Measurements from ENCODE around the gene ELF1. TPM values are rescaled to one million over a fixed set of nuclear protein-coding genes. Genes with fewer than 3 reads are reported as not detected.

The ELF1 gene
- total RNA-seq, 2 donors from 2014 or later: 108 to 123 TPM

GRCh38 chr13:40983725-40984667 lies 35.1 kb downstream of the ELF1 start:
- Histone ChIP-seq H3K4me3 (peak overlapping the region in 1 of 2 donors; percentile 2), H3K4me1 (replicated peaks) (peaks cover 11% of the 10 kb centered on the region), H3K27me3 (replicated peaks; ENCODE audit: insufficient read depth) (no peaks in the 10 kb centered on the region), H3K36me3 (no peaks in the 10 kb centered on the region), H3K9me3 (no peaks in the 10 kb centered on the region), H3K27ac (peak overlapping the region; percentile 63 to 78)
- TF ChIP-seq POLR2A (IDR thresholded peaks at IDR 0.05) (no peak), POLR2AphosphoS5 (IDR thresholded peaks at IDR 0.05) (no peak), CTCF (IDR thresholded peaks at IDR 0.05) (no peak)
- 75% methylated on average over 4 of the region's 4 CpGs for WGBS
- intact Hi-C loops (cut with DNase I): no loop called here
- DNase-seq (ENCODE audit: low spot score): no peak

GRCh38 chr13:40983259-40983658 lies 35.9 kb downstream of the ELF1 start:
- Histone ChIP-seq H3K36me3 (no peaks in the 10 kb centered on the region), H3K27ac (peak overlapping the region; percentile 63 to 78), H3K4me3 (no peak overlapping the region), H3K27me3 (replicated peaks; ENCODE audit: insufficient read depth) (no peaks in the 10 kb centered on the region), H3K4me1 (replicated peaks) (peaks cover 15% of the 10 kb centered on the region), H3K9me3 (no peaks in the 10 kb centered on the region)
- intact Hi-C loops (cut with DNase I): no loop called here
- WGBS: 39% methylated on average over 2 of the region's 2 CpGs
- no peak for DNase-seq (ENCODE audit: low spot score)
- TF ChIP-seq POLR2AphosphoS5 (IDR thresholded peaks at IDR 0.05) (no peak), CTCF (IDR thresholded peaks at IDR 0.05) (no peak), POLR2A (IDR thresholded peaks at IDR 0.05) (no peak)

DNA sequence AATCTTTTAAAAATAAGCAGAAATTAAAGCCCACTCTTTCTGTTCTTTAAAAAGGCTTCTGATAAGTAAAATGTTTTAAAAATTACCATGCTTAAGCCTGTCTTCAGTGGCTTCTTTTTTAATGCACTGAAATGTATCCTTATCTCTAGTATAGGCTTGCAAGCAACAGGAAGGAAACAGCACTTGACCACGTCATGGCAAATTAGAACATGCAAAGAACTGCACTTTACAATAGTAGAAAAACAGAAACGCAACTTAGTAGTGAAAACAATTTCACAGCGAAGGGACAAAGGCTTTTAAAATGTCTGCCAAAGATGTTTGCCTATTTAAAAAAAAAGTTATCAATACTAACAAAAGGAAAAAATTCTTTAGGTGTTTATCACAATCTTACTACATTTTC lies 36.3 kb downstream of the ELF1 start:
- intact Hi-C loops (cut with DNase I): no loop called here
- peak overlapping the region; percentile 63 to 78 for H3K27ac ChIP-seq
- peaks cover 15% of the 10 kb centered on the region for H3K4me1 ChIP-seq (replicated peaks)
- H3K27me3 ChIP-seq (replicated peaks; ENCODE audit: insufficient read depth): no peaks in the 10 kb centered on the region
- H3K36me3 ChIP-seq: no peaks in the 10 kb centered on the region
- DNase-seq (ENCODE audit: low spot score): peak; percentile 52
- WGBS: 10% methylated on average over 3 of the region's 3 CpGs
- no peaks in the 10 kb centered on the region for H3K9me3 ChIP-seq
- H3K4me3 ChIP-seq: no peak overlapping the region
- peak; percentile 25 for TF ChIP-seq POLR2A (IDR thresholded peaks at IDR 0.05)
- no peak for TF ChIP-seq CTCF (IDR thresholded peaks at IDR 0.05)
- peak; percentile 83 for TF ChIP-seq POLR2AphosphoS5 (IDR thresholded peaks at IDR 0.05)

- WGBS: 67% methylated on average over 4 of the region's 4 CpGs
- Histone ChIP-seq H3K4me3 (no peak overlapping the region), H3K9me3 (no peaks in the 10 kb centered on the region), H3K27ac (peak overlapping the region; percentile 63 to 78), H3K4me1 (replicated peaks) (peaks cover 15% of the 10 kb centered on the region), H3K36me3 (no peaks in the 10 kb centered on the region), H3K27me3 (replicated peaks; ENCODE audit: insufficient read depth) (no peaks in the 10 kb centered on the region)
- no peak for DNase-seq (ENCODE audit: low spot score)
- TF ChIP-seq POLR2AphosphoS5 (IDR thresholded peaks at IDR 0.05) (no peak), CTCF (IDR thresholded peaks at IDR 0.05) (no peak), POLR2A (IDR thresholded peaks at IDR 0.05) (no peak)
- intact Hi-C loops (cut with DNase I): no loop called here
Measured at GRCh38 chr13:40981949-40982348, 37.2 kb downstream of the ELF1 start.

- no peaks in the 10 kb centered on the region for H3K27me3 ChIP-seq (replicated peaks; ENCODE audit: insufficient read depth)
- no peak for DNase-seq (ENCODE audit: low spot score)
- intact Hi-C loops (cut with DNase I): no loop called here
- no peaks in the 10 kb centered on the region for H3K36me3 ChIP-seq
- no peaks in the 10 kb centered on the region for H3K9me3 ChIP-seq
- 77% methylated on average over 3 of the region's 3 CpGs for WGBS
- TF ChIP-seq POLR2AphosphoS5 (IDR thresholded peaks at IDR 0.05): peak; percentile 19
- TF ChIP-seq POLR2A (IDR thresholded peaks at IDR 0.05): no peak
- H3K4me3 ChIP-seq: no peak overlapping the region
- H3K4me1 ChIP-seq (replicated peaks): peaks cover 15% of the 10 kb centered on the region
- H3K27ac ChIP-seq: peak overlapping the region; percentile 63 to 78
Measured at GRCh38 chr13:40981361-40981760, 37.8 kb downstream of the ELF1 start.
